ENCODE results near the gene CDCA8.
A peak's percentile ranks its signal among the peaks of the same experiment; 100 is the strongest.
"Not testable (repeated sequence)": the region's sequence is repeated elsewhere in the genome, so short reads cannot be mapped to it uniquely, and the experiment has no call there.

CDCA8 gene

GRCh38 chr1:37718181-37718900 is 26.0 kb downstream of the CDCA8 start:
- DNase-seq = no peak

- no peak for DNase-seq
Measured at GRCh38 chr1:37718901-37719571, 26.7 kb downstream of the CDCA8 start.

- no peak for DNase-seq
Measured at GRCh38 chr1:37719572-37720195, 27.4 kb downstream of the CDCA8 start.

DNA sequence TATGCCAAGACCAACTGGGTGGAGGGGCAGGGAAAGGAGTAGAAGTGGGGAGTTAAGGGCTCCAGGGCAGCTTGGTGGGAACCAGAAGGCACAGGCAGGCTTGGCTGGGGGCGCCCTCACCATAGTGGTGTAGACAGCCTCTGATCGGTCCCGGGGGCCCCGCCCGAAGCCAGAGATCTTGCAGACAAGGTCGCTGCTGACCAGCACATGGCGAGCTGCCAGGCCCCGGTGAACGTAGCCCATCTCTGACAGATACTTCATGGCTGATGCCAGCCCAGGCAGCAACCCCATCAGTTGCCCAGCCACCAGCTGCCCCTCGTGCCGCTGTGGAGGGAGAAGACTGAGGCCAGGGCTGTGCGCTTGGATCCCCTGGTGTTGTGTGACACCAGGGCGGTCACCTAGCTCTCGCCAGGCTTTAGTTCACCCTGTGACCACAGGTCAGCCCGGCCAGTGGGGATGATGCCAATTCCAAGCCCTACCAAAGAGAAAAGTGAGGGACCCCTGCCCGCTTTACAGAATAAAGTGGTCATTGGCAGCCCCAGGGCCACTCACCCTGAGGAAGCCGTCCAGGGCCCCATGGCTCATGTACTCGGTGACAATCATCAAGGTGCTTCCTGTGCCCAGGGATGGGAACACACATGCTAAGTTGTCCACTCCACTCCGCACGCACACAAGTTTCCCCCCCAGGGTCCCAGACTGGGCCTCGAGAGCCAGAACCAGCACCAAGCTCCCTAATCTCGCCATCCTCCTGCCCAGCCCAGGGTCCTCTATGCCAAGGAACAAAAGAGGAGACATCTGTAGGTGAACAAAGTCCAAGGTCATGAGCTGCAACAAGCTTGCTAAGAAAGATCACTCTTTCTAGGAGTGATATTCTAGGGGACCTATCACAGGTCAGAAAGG is 28.2 kb downstream of the CDCA8 start:
- DNase-seq = no peak

GRCh38 chr1:37721565-37721964 is 29.2 kb downstream of the CDCA8 start:
- no peak for DNase-seq

- DNase-seq = no peak
Measured at GRCh38 chr1:37722181-37723071, 30.1 kb downstream of the CDCA8 start.

DNA sequence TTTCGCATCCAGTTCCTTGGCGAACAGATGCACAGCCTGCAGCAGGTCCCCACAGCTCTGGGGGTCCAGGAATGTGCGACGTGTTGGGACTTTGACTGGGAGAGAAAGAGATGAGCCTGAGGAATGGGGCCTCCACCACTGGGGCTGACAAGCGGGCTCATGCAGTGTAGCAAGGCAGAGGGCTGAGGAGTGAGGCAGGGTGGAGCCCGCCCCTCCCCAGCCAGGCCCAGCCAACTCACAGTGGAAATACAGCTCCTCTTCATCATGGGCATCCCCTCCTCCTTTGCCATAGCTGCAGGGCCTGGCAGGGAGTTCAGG is 30.7 kb downstream of the CDCA8 start:
- no peak for DNase-seq

- DNase-seq = no peak
Measured at GRCh38 chr1:37723390-37724078, 31.2 kb downstream of the CDCA8 start.

GRCh38 chr1:37724575-37724974 is 32.3 kb downstream of the CDCA8 start:
- DNase-seq = no peak

GRCh38 chr1:37725851-37726613 is 33.7 kb downstream of the CDCA8 start:
- no peak for DNase-seq

DNA sequence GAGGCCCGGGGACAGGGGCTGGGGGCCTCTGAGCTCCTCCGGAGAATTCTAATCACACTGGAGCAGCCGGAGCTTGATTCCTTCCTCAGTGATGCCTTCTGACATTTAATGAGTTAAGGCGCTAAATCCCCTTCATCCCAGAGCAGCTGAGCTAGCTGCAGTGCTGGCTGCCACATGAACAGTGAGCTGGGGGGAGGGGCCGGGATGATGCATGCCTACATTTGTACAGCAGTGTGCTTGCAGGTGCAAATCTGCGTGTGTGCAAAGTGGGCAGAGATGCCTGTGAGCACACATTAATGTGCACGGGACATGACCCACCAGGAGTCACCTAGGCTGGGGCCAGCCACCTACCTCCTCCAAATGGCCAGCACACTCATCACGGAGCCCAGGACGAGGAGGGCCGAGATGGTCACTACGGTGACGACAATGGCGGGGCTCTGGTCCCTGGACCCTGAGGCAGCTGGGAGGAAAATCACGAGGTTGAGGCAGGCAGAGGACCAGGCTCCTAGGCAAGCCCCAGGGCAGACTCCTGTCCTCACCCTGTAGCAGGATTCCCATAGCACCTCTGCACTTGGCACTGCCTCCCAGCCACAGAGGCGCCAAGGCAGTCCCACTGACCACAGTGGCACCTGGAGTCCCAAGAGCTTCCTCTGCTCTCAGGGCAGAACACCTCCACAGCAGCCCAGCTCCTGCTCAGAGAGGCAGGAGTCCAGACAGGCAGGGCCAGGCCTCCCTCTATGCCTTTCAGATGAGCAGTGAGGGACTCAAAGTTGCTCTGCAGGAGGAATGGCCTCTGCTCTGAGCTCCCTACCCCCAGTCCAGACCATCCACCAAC is 34.7 kb downstream of the CDCA8 start:
- no peak for DNase-seq

DNA sequence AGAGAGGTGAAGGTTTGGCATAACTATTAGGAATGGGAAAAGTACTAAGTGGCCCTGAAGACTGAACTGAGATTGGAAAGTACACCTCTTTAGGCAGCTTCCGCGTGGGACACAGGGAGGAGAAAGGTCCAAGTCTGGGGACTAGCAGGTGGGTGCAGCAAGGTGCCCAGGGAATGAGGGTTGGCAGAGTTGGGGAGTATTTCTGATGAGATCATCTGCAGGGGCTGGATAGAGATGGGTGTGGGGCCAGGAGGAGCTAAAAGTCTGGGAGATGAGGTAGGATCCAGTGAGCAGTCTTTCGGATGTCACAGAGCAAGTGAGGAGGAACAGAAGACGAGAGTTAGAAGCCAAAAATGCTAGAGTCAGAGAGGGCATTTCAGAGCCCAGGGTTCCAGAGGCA is 36.1 kb downstream of the CDCA8 start:
- no peak for DNase-seq

DNA sequence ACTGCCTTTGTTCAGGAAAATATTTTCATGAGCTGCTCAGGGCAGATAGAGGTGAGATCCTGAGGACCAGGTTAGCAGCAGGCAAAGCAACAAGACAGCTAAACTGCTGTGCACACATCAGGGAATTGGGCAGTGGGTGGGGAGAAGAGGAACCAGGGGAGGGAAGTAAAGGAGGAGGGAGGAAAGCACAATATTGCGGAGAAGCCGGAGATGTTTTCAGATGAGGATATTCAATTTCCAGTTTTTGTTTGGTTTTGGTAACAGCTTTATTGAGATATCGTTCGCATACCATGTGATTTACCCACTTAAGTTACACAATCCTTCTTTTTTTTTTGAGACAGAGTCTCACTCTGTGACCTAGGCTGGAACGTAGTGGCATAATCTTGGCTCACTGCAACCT is 38.1 kb downstream of the CDCA8 start:
- DNase-seq = peak; percentile 29

GRCh38 chr1:37731312-37732019 is 39.1 kb downstream of the CDCA8 start:
- DNase-seq = no peak

DNA sequence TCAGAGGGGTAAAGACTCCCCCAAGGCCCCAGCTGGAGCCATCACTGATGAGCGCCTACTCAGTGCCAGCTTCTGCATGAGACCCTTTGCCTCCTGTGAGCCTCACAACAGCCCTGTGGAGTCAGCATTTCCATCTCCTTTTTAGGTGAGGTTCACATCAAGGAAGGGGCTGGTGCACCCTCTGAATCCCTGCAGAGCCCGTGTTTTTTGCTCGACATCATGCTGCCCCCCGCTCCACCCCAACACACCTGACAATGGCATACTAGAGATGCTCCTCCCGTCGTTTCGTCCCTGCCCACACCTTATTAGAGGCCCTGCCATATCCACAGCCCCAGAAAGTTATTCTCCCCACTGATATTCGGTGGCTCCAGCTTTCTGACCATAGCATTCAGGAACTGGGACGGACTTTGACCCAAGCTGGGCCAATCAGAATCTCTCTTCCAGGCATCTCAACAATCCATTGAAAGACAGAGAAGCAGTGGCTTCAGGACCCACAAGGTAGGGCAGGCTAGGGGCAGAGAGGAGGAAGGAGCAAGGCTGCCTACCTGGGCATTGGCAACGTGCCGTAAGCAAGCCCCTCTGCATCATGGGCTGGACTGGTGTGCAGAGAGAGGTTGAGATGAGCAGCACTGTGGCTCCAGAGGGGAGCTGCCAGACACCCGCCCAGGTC is 39.9 kb downstream of the CDCA8 start:
- DNase-seq = no peak

DNA sequence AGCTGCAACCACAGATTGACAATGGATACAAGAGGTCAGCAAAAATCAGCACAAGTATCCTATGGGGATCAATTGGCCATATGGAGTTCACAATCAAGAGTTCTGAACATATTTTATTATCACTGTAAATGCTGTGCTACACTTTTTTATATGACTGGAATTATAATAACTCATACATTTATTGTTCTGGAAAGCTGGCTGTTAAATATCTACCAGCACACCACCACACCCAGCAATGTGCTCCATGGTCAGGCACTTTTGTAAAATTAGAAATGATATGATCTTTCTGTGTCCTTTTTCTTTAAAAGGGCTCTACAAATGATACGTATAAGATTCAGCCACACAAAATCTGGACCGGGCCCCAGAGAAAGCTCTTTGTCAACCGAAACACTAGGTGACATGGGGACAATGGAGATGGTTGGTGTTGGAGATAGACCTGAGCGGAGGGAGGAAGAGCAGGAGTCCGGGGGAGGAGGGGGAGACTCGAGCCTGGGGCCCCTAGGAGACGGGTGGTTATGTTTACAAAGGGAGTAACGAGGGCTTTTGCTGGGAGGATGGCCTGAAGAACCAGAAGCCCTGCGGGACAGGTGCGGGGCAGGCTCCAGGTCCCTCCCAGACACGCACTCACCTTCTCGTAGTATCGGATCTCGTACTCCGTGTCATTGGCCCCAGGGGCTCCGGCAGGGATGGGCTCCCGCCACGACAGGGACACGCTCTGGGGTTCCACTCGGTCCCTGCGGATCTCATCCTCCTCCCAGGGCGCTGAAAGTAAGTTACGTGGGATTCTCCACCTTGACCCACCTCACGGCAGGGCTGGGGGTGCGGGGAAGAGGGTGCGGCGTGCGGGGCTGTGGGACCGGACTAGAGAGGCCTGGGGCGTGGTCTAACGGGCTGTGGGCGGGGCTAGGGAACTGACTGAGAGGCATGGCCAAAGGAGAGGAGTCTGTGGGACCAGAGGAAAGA is 42.6 kb downstream of the CDCA8 start:
- no peak for DNase-seq

GRCh38 chr1:37737975-37738374 is 45.7 kb downstream of the CDCA8 start:
- not testable (repeated sequence) for DNase-seq
